Stimulated activated CD4-positive, alpha-beta T cell treated with anti-CD3 and anti-CD28 coated beads, TNF-alpha, amount 100 ng/mL, for 4 hours (primary cell): ENCODE results near the gene TPRN.
A peak's percentile ranks its signal among the peaks of the same experiment; 100 is the strongest.

Source experiments
- DNase-seq, 3 experiments: peaks; one replicate each; pipeline ENCODE4 v3.0.0-alpha.2; 2020; ENCODE audit warnings: low read depth in 3 of 3

Gene TPRN

GRCh38 chr9:137212520-137212919 lies 12.0 kb upstream of the TPRN start:
- DNase-seq = no peak

GRCh38 chr9:137211532-137211931 lies 11.0 kb upstream of the TPRN start:
- no peak for DNase-seq

GRCh38 chr9:137206602-137207001 lies 6.1 kb upstream of the TPRN start:
- no peak for DNase-seq

- peak; percentile 83 to 93 (median 84) for DNase-seq
These were observed 4.9 kb upstream of the TPRN start, which contains the start of the genes NDOR1 and TMEM203 for GRCh38 chr9:137205126-137206069. Gene NDOR1 (plus strand): TSS chr9:137205700. CDS start chr9:137205778, 78 bp downstream. Gene TMEM203 (minus strand): TSS chr9:137205648. CDS start chr9:137205414, 234 bp downstream.

- no peak for DNase-seq
These were observed 4.2 kb upstream of the TPRN start for GRCh38 chr9:137204731-137205125.

GRCh38 chr9:137202966-137203365 lies 2.4 kb upstream of the TPRN start:
- no peak for DNase-seq

GRCh38 chr9:137201205-137201868 lies 796 bp upstream of the TPRN start:
- DNase-seq = no peak

GRCh38 chr9:137199411-137200121 lies 975 bp downstream of the TPRN start:
- no peak for DNase-seq

- DNase-seq = no peak
These were observed 1.6 kb downstream of the TPRN start for GRCh38 chr9:137198902-137199283.

GRCh38 chr9:137198051-137198901 lies 2.3 kb downstream of the TPRN start:
- DNase-seq = no peak

GRCh38 chr9:137195525-137196220 lies 4.9 kb downstream of the TPRN start:
- DNase-seq = no peak

GRCh38 chr9:137194909-137195308 lies 5.6 kb downstream of the TPRN start:
- no peak for DNase-seq

GRCh38 chr9:137194388-137194787 lies 6.2 kb downstream of the TPRN start:
- DNase-seq = no peak

GRCh38 chr9:137193771-137194170 lies 6.8 kb downstream of the TPRN start:
- no peak for DNase-seq

GRCh38 chr9:137192859-137193258 lies 7.7 kb downstream of the TPRN start:
- no peak for DNase-seq

- no peak for DNase-seq
These were observed 8.1 kb downstream of the TPRN start for GRCh38 chr9:137192448-137192780.

GRCh38 chr9:137191691-137192447 lies 8.7 kb downstream of the TPRN start:
- DNase-seq = no peak

GRCh38 chr9:137191245-137191644 lies 9.3 kb downstream of the TPRN start:
- no peak for DNase-seq

- no peak for DNase-seq
These were observed 10.2 kb downstream of the TPRN start for GRCh38 chr9:137190315-137190856.
